Endothelial cell of umbilical vein (primary cell): ENCODE results near the gene CNTNAP2. TPM values are rescaled to one million over a fixed set of nuclear protein-coding genes. Genes with fewer than 3 reads are reported as not detected.

Experiments used
- BruUV-seq: library from RNA; stranded (reverse); fragments of 400-500 nt; replicated peaks from 2 replicates; lab custom pipeline; 2021; lab: Mats Ljungman, UMichigan
- CTCF ChIA-PET: fragments of 300-600, 350-600 bp; sonication (Branson Sonifier 250); formaldehyde crosslinking; loops from one replicate; lab custom pipeline; 2021; ENCODE audit warnings: antibody characterized with exemption, inconsistent platforms; lab: Charles Lee
- POLR2A ChIA-PET: fragments of 300-600, 350-600 bp; sonication (Branson Sonifier 250); formaldehyde crosslinking; loops from one replicate; lab custom pipeline; 2021; ENCODE audit warnings: antibody characterized with exemption, inconsistent platforms; lab: Charles Lee
- DNase-seq: peaks from one replicate; pipeline ENCODE4 v3.0.0-alpha.2; 2011; ENCODE audit warnings: low read depth, low spot score
- FAIRE-seq: peaks from 2 replicates; lab custom pipeline; 2011; peaks lifted over from hg19 to GRCh38; lab: Jason Lieb, UNC
- H2AFZ ChIP-seq: 2 replicates; pipeline ENCODE4 v1.6.0; 2012; ENCODE audit warnings: low read depth, low read length, control low read depth, inconsistent platforms
- H3K27ac ChIP-seq: 2 replicates; pipeline ENCODE4 v1.5.1; 2011; ENCODE audit warnings: low read depth, mild to moderate bottlenecking, control low read depth, low read length, moderate library complexity; ENCODE audit not compliant: insufficient read depth
- H3K27me3 ChIP-seq, 2 experiments: 2 replicates each; pipeline versions ENCODE4 v1.6.0 to v1.6.1; 2011; ENCODE audit warnings: low read length in 2 of 2, mixed read lengths in 1 of 2; ENCODE audit not compliant: control insufficient read depth in 2 of 2, insufficient read depth in 2 of 2
- H3K36me3 ChIP-seq, 2 experiments: 2 replicates in 1 of 2; 3 replicates in 1 of 2; pipeline ENCODE4 v1.5.1; 2011; ENCODE audit warnings: low read length in 2 of 2, mild to moderate bottlenecking in 1 of 2, moderate library complexity in 1 of 2; ENCODE audit not compliant: control insufficient read depth in 2 of 2, insufficient read depth in 2 of 2; ENCODE audit errors: extremely low read depth in 1 of 2
- H3K4me1 ChIP-seq: 3 replicates; pipeline ENCODE4 v1.5.1; 2011; ENCODE audit warnings: mild to moderate bottlenecking, low read length; ENCODE audit not compliant: control insufficient read depth, insufficient read depth; ENCODE audit errors: extremely low read depth
- H3K4me2 ChIP-seq: 2 replicates; pipeline ENCODE4 v1.6.1; 2011; ENCODE audit warnings: low read length, control low read depth, mixed read lengths; ENCODE audit not compliant: insufficient read depth
- H3K4me3 ChIP-seq, 3 experiments: fragments of 200-600 bp in 1 of 3; sonication (generic), shearing (Covaris generic) in 1 of 3; replicated peaks in 1 of 3; 2 replicates each; pipeline ENCODE4 v1.5.1; 2011 to 2016; ENCODE audit warnings: control low read depth in 3 of 3, low read length in 3 of 3, mild to moderate bottlenecking in 2 of 3, inconsistent platforms in 1 of 3, low read depth in 1 of 3, moderate library complexity in 1 of 3; ENCODE audit not compliant: insufficient read depth in 1 of 3
- H3K79me2 ChIP-seq: 2 replicates; pipeline ENCODE4 v1.6.0; 2012; ENCODE audit warnings: low read length, inconsistent platforms; ENCODE audit not compliant: control insufficient read depth, insufficient read depth
- H3K9ac ChIP-seq: replicated peaks from 2 replicates; pipeline ENCODE3; 2011; ENCODE audit warnings: low read length, control low read depth; ENCODE audit not compliant: insufficient read depth; ENCODE audit errors: extremely low read depth
- H3K9me1 ChIP-seq: replicated peaks from 3 replicates; pipeline ENCODE4 v1.6.0; 2011; ENCODE audit warnings: mild to moderate bottlenecking, low read length; ENCODE audit not compliant: control insufficient read depth, insufficient read depth; ENCODE audit errors: extremely low read depth
- H3K9me3 ChIP-seq: replicated peaks from 2 replicates; pipeline ENCODE4 v1.5.1; 2012; ENCODE audit warnings: low read length, inconsistent platforms; ENCODE audit not compliant: control insufficient read depth, insufficient read depth
- H4K20me1 ChIP-seq: replicated peaks from 2 replicates; pipeline ENCODE3; 2011; ENCODE audit warnings: mild to moderate bottlenecking, low read length; ENCODE audit not compliant: control insufficient read depth, insufficient read depth; ENCODE audit errors: extremely low read depth
- CTCF ChIP-seq, 2 donors: IDR thresholded peaks; 1 replicate in 1 of 2; 2 replicates in 1 of 2; pipeline ENCODE4 v1.5.1; 2011; ENCODE audit warnings: low read length in 2 of 2, mild to moderate bottlenecking in 2 of 2, moderate library complexity in 2 of 2, control low read depth in 1 of 2, inconsistent platforms in 1 of 2, low read depth in 1 of 2; ENCODE audit not compliant: insufficient read depth in 1 of 2; ENCODE audit errors: extremely low read depth in 1 of 2
- EZH2 ChIP-seq: IDR thresholded peaks from 2 replicates; pipeline ENCODE4 v1.6.1; 2012; ENCODE audit warnings: borderline replicate concordance, low read depth, mild to moderate bottlenecking, moderate library complexity, low read length, inconsistent platforms; ENCODE audit not compliant: severe bottlenecking
- FOS ChIP-seq: IDR thresholded peaks from 2 replicates; pipeline ENCODE4 v1.6.1; 2011; ENCODE audit warnings: mild to moderate bottlenecking, low read length, moderate library complexity, borderline replicate concordance; ENCODE audit not compliant: insufficient read depth
- GATA2 ChIP-seq: IDR thresholded peaks from 2 replicates; pipeline ENCODE4 v1.7.0; 2011; ENCODE audit warnings: low read depth, mild to moderate bottlenecking, moderate library complexity, mixed read lengths, low read length; ENCODE audit not compliant: insufficient read length, insufficient read depth
- JUN ChIP-seq: IDR thresholded peaks from 2 replicates; pipeline ENCODE4 v1.6.1; 2011; ENCODE audit warnings: borderline replicate concordance, low read depth; ENCODE audit not compliant: insufficient read length, insufficient read depth
- MAX ChIP-seq: IDR thresholded peaks from 2 replicates; pipeline ENCODE4 v1.6.1; 2011; ENCODE audit not compliant: insufficient read depth, insufficient read length
- MYC ChIP-seq: IDR thresholded peaks from one replicate; pipeline ENCODE4 v1.6.1; 2011; ENCODE audit warnings: mild to moderate bottlenecking, low read depth, low read length
- POLR2A ChIP-seq: IDR thresholded peaks from 2 replicates; pipeline ENCODE4 v1.6.1; 2012; ENCODE audit warnings: low read depth, mild to moderate bottlenecking, control low read depth, low read length
- POLR2AphosphoS5 ChIP-seq: IDR thresholded peaks from 2 replicates; pipeline ENCODE4 v1.6.1; 2012; ENCODE audit warnings: low read depth, mild to moderate bottlenecking, control low read depth, low read length, moderate library complexity; ENCODE audit not compliant: insufficient read depth
- dilution Hi-C: fragments of 300-500 bp; cut with MboI; formaldehyde crosslinking; loops from one replicate; pipeline ENCODE4 v1.15.0; 2019; ENCODE audit warnings: low sequenced_read_pairs; ENCODE audit not compliant: extremely low pct_ligation_motif_present
- intact Hi-C: fragments of 100-400 bp; cut with micrococcal nuclease; formaldehyde crosslinking; loops from one replicate; pipeline ENCODE4 v1.10.0; 2022
- polyA plus RNA-seq, 4 experiments: library from polyadenylated mRNA; depleted of rRNA in 3 of 4; stranded (reverse) in 3 of 4; unstranded in 1 of 4; fragments of >200 nt; gene quantifications; 2 replicates each; pipeline versions ENCODE4 v1.2.1 to v1.2.3, GENCODE V29; 2011 to 2012; ENCODE audit warnings: missing spikeins in 1 of 4
- total RNA-seq: library from RNA; stranded (reverse); gene quantifications from 2 replicates; pipeline ENCODE4 v1.2.3, GENCODE V29; 2021

CNTNAP2 gene
- total and polyA plus RNA-seq, 2 donors (not counting 3 experiments of a cell fraction or from before 2014, with no cell fraction given) = not detected

GRCh38 chr7:146321301-146321700 is 204.7 kb downstream of the CNTNAP2 start:
- no peak overlapping the region for H3K4me3 ChIP-seq
- no peaks in the 10 kb centered on the region for H3K79me2 ChIP-seq
- H3K27ac ChIP-seq = no peak overlapping the region
- H3K9me3 ChIP-seq = peaks cover 3% of the 10 kb centered on the region
- no peaks in the 10 kb centered on the region for H3K36me3 ChIP-seq
- no peak for FAIRE-seq
- dilution Hi-C loops = no loop called here
- ChIA-PET CTCF (no interaction called here), POLR2A (no interaction called here)
- intact Hi-C loops = no loop called here
- no peaks in the 10 kb centered on the region for H3K4me1 ChIP-seq
- no peak for DNase-seq
- H3K27me3 ChIP-seq = no peaks in the 10 kb centered on the region
- no peak overlapping the region for H3K9ac ChIP-seq
- BruUV-seq = no TSS peak
- no peak for TF ChIP-seq POLR2A
- TF ChIP-seq EZH2 = no peak
- TF ChIP-seq JUN = no peak
- TF ChIP-seq FOS = no peak
- TF ChIP-seq POLR2AphosphoS5 = no peak
- no peak for TF ChIP-seq GATA2
- TF ChIP-seq MYC = no peak
- TF ChIP-seq CTCF (IDR thresholded peaks at IDR 0.05; ENCODE audit: extremely low read depth in 1 of 2, insufficient read depth in 1 of 2, low read depth in 1 of 2, low read length in 2 of 2) = no peak
- TF ChIP-seq MAX = no peak
- H3K9me1 ChIP-seq = no peaks in the 10 kb centered on the region
- H3K4me2 ChIP-seq = no peak overlapping the region
- H4K20me1 ChIP-seq = no peaks in the 10 kb centered on the region
- H2AFZ ChIP-seq = no peak overlapping the region
